C4-2B (cell line): ENCODE data around the gene ADAMTS14.

Experiments
- CTCF ChIP-seq: fragments of 450-650 bp; conservative IDR thresholded peaks from 2 replicates; pipeline ENCODE4 v1.5.1; 2017; ENCODE audit warnings: mild to moderate bottlenecking
- ZFX ChIP-seq: fragments of 450-650 bp; IDR thresholded peaks from 2 replicates; pipeline ENCODE4 v1.6.1; 2017

GRCh38 chr10:70773461-70773860, 101.2 kb downstream of the ADAMTS14 start:
- TF ChIP-seq CTCF (no peak), ZFX (no peak)
